ENCODE data around the gene KASH5.
"Not testable (repeated sequence)": the region's sequence is repeated elsewhere in the genome, so short reads cannot be mapped to it uniquely, and the experiment has no call there.

KASH5 gene

DNA sequence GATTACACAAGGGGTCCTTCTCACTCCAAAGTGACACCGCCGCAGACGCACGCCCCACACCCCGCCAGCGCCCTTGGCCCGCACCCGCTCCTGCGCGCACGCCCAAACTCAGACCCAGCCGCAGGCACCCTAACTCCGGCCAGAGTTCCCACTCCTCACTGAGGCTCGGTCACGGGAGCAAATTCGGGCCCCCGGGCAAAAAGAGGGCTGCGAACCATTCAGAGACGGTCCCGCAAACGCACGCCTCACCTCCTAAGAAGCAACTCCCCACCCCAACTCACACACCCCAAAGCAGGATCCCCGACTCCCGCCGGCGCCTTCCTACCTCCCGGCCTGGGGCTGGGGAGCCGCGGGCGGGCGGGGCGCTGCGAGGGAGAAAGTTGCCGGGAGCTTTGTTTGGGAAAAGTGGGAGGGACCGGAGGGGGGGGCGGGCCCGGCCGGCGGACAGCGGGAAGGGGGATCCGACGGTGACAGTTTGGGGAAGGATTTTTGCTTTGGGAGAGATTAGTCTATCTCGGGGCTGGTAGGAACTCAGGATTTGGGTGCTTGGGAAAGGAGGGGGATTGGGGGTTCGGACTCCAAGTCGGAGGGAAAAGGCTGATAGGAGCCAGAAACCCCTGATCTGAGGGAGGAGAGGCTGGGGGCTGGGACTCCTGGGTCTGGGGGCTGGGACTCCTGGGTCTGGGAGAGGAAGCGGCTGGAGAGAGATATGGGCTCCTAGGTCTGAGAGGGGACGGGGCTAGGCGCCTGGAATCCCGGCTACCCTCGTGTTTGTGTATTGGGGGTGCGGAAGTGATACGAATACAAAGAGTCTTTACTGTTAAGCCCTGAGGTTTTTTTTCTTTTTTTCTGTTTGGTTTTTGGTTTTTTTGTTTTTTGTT, 25.8 kb upstream of the KASH5 start, which contains the start of gene TEAD2:
Gene TEAD2 (minus strand): TSS at position 369 of the 881 bp plus-strand sequence. CDS start 2,341 bp downstream, outside the sequence.
- peak; percentile 34 for DNase-seq (ENCODE audit: low read depth)

DNA sequence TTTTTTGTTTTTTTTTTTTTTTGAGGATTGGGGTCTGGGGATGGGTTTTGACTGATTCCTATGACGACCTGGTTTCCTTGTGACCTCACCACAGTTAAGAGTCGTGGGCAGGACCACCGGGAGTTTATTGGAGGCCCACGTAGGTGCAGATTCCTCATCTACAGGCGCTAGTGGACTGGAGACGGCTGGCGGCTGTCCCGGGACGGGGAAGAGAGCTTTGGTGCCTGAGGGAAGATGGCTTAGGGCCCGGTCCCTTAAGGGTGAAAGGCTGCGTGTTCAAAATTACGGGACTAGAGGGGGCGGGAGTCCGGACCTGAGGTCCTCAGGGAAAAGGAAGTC, 25.2 kb upstream of the KASH5 start:
- peak; percentile 34 for DNase-seq (ENCODE audit: low read depth)

DNA sequence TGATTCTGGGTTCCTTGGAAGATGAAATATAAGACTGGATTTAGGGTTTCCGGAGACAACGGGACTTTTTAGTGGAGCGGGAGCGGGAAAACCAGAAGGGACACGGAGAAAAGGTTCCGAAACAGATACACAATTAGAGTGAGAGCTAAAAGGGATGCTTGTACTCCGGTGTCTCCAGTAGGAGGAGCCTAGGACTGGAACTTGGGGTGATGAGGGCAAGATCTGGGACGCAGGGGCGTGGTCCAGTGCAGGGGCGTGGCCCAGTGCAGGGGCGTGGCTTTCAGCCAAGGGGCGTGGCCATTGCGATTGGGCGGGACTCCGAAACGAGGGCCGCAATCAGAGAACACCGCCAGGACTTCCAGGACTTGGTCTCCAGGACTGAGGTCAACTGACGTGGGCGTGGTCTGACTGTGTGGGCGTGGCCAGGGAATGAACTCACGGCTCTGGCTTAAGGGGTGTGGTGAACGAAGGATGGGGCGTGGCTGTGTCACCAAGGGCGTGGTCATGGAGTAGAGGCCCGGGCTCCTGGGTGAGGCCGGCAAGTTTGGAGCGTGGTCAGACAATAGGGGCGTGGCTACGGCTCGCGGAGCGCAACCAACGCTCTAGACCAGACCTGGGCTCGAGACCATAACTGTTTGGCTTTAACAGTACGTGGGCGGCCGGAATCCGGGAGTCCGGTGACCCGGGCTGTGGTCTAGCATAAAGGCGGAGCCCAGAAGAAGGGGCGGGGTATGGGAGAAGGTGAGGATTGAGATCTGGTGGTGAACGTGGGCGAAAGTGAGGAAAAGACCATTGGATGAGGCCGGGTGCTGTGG, 24.6 kb upstream of the KASH5 start, which contains the start of gene DKKL1:
Gene DKKL1 (plus strand): TSS at position 610 of the 815 bp plus-strand sequence. CDS start 122 bp downstream, at position 732.
- peak; percentile 99 for DNase-seq (ENCODE audit: low read depth)

DNA sequence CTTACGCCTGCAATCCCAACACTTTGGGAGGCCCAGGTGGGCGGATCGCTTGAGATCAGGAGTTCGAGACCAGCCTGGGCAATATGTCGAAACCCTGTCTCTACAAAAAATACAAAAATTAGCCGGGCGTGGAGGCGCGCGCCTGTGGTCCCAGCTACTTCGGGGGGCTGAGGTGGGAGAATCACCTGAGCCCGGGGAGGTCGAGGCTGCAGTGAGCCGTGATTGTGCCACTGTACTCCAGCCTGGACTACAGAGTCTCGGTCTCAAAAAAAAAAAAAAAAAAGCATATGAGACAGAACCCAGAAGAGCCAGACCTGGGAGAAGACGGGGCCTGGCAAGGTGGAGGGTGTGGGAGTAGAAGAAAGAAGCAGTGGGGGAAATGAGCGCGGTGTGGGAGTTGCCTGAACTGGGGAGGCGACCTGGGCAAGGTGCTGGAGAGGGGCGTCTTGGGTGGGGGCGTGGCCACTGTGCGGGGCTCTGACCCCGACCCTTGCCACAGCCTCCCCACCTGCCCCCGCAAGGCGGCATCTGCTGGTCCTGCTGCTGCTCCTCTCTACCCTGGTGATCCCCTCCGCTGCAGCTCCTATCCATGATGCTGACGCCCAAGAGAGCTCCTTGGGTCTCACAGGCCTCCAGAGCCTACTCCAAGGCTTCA, 23.8 kb upstream of the KASH5 start:
- no peak for DNase-seq (ENCODE audit: low read depth)

DNA sequence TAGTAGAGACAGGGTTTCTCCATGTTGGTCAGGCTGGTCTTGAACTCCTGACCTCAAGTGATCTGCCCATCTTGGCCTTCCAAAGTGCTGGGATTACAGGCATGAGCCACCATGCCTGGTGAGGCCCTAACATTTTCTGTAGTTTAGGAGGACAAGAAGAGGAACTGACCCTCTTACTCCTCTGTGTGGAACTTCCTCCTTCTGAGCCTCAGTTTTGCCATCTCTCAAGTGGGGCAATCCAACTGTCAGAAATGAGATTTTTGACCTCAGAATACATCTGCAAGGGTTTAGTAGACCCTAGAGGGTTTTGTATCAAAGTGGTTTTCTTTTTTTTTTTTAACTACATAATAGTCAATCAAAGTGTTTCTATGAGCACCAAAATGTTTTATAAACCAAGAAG, 21.9 kb upstream of the KASH5 start:
- no peak for DNase-seq (ENCODE audit: low read depth)

DNA sequence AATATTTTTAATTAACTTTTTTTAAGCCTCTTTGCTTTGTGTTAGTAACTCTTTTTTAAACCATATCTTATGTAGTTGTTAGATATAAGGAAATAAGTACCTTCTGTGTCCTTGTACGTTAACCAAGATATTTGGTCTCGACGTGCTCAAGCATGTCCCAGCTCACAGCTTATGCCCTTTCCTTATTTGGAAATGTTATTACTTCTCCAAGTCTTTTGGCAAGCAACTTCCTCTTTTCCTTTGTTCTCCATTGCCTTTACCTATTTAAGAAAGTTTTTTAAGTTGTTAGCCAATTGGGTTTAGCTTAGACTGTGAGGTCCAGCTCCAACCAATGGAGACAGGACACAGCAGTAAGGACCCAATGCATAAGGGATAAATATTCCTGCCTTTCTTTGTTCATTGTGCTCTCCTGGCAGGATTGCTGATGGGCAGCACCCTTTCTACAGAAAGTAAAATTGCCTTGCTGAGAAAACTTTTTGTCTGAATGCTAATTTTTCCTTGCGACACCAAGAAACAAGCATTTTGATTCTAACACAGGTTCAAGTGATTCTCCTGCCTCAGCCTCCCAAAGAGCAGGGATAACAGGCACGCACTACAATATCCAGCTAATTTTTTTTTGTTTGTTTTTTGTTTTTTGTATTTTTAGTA, 19.2 kb upstream of the KASH5 start:
- DNase-seq (ENCODE audit: low read depth): no peak

DNA sequence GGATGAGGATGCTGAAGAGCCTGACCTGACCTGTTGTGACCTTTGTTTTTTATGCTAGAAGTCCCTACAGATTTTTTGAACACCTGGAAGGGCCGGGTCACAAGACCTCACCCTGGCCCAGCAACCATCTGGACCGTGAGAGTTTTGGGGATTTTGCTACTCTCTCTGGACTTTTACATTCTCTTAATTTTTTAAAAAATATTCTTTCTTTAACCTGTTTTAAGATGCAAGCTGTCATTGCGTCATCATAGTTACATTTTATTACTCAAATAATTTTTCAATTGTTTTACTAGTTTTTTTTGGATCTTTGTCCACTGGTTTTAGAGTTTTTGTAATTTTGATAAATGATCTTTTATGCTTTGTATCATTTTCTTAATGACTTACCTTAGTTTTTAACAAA, 16.9 kb upstream of the KASH5 start:
- DNase-seq (ENCODE audit: low read depth): no peak

DNA sequence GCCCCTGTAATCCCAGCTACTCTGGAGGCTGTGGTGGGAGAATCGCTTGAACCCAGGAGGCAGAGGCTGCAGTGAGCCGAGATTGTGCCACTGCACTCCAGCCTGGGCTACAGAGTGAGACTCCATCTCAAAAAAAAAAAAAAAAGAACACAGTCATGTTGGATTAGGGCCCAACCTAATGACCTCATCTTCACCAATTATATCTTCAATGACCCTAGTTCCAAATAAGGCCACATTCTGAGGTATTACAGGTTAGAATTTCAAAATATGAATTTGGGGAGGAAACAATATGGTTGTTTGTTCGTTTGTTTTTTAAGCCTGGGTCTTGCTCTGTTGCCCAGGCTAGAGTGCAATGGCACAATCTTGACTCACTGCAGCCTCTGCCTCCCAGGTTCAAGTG, 14.9 kb upstream of the KASH5 start:
- DNase-seq (ENCODE audit: low read depth): not testable (repeated sequence)

DNA sequence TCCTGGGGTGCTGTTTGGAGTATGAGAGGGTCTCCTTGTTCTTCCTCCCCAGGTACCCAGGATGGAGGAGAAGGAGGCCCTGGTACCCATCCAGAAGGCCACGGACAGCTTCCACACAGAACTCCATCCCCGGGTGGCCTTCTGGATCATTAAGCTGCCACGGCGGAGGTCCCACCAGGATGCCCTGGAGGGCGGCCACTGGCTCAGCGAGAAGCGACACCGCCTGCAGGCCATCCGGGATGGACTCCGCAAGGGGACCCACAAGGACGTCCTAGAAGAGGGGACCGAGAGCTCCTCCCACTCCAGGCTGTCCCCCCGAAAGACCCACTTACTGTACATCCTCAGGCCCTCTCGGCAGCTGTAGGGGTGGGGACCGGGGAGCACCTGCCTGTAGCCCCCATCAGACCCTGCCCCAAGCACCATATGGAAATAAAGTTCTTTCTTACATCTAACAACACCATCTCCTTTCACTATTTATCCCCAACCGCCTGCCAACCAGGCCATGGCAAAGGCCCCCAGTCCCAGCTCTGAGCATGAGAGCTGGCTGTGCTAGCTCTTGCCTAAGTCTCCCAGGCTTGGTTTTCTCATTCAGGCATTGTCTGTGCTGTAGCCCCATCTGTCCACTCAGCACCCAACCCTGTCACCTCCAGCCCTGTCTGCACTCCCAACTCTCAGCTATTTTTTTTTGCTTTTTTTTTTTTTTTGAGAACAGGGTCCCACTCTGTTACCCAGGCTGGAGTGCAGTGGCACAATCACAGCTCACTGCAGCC, 13.2 kb upstream of the KASH5 start:
- DNase-seq (ENCODE audit: low read depth): no peak

DNA sequence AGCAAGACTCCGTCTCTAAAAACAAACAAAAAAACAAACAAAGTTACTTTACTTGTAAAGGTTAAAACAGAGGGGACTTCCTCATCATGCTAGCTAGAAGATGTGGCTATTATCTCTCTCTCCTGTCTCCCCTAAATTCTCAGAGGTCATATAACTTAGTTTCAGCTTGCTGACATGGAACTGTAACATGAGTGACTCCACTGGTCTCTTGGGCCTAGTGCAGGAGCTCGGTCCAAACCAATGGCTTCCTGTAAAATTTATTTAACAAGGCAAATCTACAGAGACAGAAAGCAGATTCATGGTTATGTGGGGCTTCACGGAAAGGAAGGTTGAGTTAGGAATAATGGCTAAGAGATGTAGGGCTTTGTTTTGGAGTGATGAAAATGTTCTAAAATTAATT, 9.5 kb upstream of the KASH5 start:
- DNase-seq (ENCODE audit: low read depth): no peak

DNA sequence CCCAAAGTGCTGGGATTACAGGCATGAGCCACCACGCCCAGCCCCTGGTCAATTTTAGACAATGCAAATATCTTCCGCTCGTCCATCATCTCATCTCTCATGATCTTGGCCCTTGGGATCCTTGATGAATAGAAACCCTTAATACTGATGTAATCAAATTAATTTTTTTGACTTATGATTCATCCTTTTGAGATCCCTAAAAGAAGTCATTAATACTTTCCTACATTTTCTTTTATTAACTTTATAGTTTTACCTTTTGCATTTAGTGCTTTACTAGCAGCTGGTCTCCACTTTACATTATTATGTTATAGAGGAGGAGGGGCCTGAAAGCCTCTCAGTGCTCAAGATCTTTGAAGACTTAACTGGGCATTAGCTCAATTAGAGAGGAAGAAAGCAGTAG, 7.7 kb upstream of the KASH5 start:
- no peak for DNase-seq (ENCODE audit: low read depth)

DNA sequence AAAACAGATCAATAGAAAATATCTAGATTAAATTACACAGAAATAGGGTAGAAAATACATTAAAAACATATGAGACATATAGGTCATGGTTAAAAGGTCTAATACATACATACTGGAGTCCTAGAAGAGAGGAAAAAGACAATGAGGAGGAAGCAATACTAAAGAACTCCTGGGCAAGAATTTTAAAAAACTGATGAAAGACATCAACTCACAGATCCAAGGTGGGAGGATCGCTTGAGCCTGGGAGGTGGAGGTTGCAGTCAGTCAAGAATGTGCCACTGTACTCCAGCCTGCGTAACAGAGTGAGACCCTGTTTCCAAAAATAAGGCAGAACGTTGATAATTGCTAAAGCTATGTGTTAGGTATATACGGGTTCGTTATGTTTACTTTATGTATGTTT, 5.4 kb upstream of the KASH5 start:
- DNase-seq (ENCODE audit: low read depth): no peak

DNA sequence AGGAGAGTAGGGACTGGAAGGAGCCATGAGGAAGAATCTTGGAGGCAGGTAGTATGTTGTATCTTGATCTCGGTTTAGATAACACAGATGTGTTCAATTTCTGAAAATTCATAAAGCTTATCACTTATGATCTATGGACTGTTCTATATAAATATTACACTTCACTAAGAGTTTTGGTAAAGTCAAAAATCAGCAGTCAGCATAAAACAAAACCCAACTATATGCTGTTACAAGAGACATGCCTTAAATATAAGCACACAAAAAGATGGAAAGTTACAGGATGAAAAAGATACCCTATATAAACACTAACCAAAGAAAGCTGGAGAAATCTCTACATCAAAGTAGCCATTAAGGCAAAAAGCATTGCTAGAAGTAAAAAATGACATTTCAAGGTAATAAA, 4.5 kb upstream of the KASH5 start:
- DNase-seq (ENCODE audit: low read depth): no peak

DNA sequence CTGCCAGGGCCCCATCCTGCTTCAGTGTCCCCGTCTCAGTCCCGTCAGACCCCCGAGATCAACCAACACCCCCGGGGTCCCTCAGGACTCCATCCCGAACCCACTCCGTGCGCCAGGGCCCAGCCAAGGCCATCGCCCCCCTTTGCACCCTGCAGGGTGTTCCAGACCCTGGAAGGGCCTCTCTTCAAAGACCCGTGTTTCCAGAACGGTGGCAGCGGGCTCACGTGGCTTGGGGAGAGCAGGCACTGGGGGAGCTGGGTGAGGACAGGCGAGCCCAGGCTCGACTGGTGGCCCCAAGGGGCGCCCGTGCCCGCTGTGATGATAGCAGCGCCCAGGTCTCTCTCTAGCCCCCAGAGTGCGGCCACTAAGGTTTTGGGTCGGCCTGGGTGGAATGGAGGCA, 1.4 kb downstream of the KASH5 start:
- DNase-seq (ENCODE audit: low read depth): no peak

DNA sequence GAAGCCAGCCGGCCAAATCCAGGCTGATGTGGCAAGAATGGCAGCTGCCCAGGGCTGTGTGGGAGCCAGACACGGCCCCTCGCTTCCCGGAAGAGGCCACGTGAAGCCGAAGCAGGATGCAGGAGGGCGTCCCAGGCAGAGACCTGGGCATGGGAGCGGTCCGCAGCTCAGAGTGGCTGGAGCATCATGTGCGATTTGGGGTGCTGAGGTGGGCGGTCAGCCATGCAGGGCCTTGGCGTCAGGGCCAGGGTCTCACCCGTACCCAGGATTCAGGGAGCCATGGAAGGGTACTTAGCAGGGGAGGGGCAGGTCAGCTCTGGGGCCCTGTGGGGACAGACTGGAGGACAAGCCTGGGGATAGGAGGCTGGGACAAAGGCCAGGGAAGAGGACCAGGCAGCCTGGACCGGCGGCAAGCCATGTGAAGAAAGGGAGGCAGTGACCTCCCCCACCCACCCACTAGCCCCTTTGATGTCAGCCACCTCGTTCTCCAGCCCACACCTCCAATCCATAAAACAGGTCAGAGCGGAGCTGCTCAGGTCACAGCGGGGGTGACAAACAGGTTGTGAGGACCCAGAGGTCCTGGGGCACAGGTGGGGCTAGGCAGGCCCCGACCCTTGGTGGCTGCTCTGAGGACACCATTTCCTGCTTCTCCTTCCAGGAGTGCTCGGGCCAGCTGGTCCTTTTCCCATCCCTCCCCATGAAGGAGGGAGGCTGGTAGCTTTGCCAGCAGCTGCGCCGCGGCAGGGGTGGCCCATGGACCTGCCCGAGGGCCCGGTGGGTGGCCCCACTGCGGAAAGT, 2.3 kb downstream of the KASH5 start:
- DNase-seq (ENCODE audit: low read depth): no peak

DNA sequence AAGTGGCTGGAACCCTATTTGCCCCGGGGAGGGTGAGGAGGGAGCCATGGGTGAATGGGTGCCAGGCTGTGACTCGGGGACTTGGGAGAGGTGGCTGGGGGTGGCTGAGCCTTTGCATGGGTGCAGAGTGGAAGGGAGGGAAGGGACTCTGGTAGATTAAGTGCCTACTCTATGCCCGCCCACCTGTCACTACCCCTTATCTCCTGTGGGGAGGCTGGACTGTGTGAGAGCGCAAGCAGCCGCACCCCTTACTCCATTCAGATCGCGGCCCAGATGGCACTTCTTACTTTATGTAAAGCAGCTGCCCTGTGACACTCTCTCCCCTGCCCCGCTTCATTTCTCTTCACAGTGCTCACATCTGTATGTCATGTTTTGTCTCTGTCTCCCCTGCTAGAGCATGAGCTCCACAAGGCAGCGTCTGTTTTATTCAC, 2.9 kb downstream of the KASH5 start:
- DNase-seq (ENCODE audit: low read depth): no peak

DNA sequence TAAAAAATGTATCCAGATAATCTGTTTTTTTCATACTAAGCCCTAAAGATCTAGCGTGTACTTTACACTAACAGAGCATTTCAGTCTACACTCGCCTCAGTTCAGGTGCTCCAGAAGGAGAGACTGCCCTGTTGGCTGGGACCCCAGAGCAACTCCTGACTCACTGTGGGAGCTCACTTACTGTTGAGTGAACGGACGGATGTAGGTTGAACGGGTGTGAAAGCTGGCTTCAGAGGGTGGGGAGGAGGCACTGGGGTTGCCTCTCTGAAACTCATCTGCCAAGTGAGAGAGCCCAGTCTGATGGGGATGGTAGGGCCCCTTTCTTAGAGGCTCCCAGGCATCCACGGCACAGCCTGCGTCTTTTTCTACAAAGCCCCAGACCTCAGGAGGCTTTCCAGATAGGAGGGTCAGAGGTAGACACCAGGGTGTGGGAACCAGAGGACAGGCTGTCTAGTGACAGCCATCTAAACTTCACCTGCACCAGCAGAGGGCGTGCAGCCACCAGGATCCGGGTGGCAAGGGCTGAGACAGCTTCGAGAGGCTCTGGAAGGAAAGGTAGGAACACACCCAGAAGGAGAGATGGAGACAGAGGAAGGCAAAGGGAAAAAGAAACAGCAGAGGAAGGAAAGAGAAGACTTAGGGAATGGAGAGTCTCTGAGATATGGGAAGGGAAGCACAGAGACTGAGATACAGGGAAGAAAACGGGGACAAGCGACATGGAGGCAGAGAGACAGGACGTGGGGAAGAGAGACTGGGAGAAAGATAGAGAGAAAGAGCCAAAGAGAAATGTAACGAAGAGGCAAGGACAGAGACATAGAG, 3.7 kb downstream of the KASH5 start:
- DNase-seq (ENCODE audit: low read depth): peak; percentile 62

DNA sequence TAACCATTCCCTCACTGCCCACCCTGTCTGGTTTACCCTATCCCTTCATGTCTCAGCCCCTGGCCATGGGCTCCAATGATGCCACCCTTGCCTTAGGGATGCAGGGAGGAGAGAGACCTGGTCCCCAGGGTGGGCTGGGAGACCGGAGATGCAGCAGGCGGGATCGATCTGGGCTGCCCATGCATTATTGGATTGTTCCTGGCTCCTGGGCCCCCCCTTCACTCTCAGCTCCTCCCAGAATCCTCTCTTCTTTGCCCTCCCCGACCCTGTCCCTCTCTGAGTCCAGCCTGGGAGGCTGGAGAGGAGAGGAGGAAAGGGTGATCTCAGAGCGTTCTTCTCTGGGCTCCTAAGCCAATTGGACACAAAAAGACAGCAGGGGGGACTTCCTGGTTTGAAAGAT, 5.8 kb downstream of the KASH5 start:
- no peak for DNase-seq (ENCODE audit: low read depth)

DNA sequence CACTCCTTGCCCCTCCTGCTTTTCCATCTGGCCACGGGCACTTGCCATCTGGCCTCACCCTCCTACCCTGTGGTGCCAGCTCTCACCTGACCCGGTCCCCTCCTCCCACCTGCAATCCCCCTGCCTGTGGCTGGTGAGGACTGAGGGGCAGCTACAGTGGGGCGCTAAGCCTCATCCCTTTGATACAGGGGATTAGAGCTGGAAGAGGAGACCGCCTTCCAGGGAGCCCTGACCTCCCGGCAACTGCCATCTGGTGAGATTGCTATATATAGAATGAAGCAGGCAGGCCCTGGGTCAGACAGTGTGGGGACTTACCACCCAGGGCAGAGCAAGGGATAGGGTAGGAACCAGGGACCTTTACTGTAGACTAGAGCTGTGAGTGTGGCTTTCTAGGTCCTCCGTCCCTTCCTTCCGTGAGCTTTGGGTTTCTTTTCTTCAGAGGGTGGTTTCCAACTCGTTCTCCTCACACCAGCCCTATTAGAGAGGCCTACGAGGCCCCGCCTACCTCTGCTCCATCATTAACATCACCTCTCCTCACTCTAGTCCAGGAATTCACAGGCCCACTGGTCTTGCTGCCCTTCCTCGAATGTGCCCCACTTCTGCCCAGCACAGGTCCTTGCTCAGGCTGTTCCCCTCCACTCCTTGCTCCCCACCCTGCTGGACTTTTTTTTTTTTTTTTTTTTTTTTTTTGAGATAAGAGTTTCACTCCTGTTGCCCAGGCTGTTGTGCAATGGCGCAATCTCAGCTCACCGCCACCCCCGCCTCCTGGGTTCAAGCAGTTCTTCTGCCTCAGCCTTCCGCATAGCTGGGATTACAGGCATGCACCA, 7.7 kb downstream of the KASH5 start:
- DNase-seq (ENCODE audit: low read depth): no peak
